Adipose tissue (tissue), 3 donors: ENCODE measurements around the gene RACGAP1. TPM values are rescaled to one million over a fixed set of nuclear protein-coding genes. Genes with fewer than 3 reads are reported as not detected.

Experiments
- H3K27ac ChIP-seq: one replicate; pipeline ENCODE4 v1.5.1; 2013; ENCODE audit warnings: low read depth, low read length
- WGBS, 3 donors: extraction: QIAGEN DNeasy Blood & Tissue Kit; methylation state at CpG; one replicate each; pipeline ENCODE4 v1.1.7; 2013; 5-methylcytosine and 5-hydroxymethylcytosine counted together
- polyA plus RNA-seq, 3 donors: library from polyadenylated mRNA; stranded (reverse); fragments of 200-250 nt; gene quantifications; one replicate each; pipeline ENCODE4 v1.2.3, GENCODE V29; 2013
- donor health status: healthy with polysubstance abuse.
- donor health status: Bipolar disorder and iron deficiency.
- donor health status: healthy.

Gene RACGAP1
- polyA plus RNA-seq, 3 donors, result 1.8 to 5.4 (median 3.0) TPM

- no peak overlapping the region for H3K27ac ChIP-seq
- 83 to 100% (median 91%) methylated on average over 1 of the region's 1 CpG for WGBS, 3 donors
These were observed 85.6 kb downstream of the RACGAP1 start for GRCh38 chr12:49939707-49940106.

- no peak overlapping the region for H3K27ac ChIP-seq
These were observed 86.0 kb downstream of the RACGAP1 start for GRCh38 chr12:49939307-49939706.

Other genes starting within 250 kb of the RACGAP1 start
- gene NCKAP5L, start 197.1 kb downstream of the RACGAP1 start, polyA plus RNA-seq, result 10 to 100 TPM in 2 of 3 donors, 1 to 10 TPM in 1; 4.1 to 17.4 (median 11.6) TPM
- gene BCDIN3D, start 182.4 kb downstream of the RACGAP1 start, polyA plus RNA-seq, result 1 to 10 TPM; 1.6 to 3.2 (median 1.9) TPM
- gene FAIM2, start 121.6 kb downstream of the RACGAP1 start, polyA plus RNA-seq, result 1 to 10 TPM in 1 of 3 donors, under 1 TPM in 2; 0.19 to 6.0 (median 0.53) TPM
- under 1 TPM in 1 of 3 donors, not detected in 2; 0.06 TPM for gene AQP2, start 74.8 kb downstream of the RACGAP1 start, polyA plus RNA-seq
- under 1 TPM; 0.34 to 0.98 (median 0.76) TPM for gene AQP5, start 63.6 kb downstream of the RACGAP1 start, polyA plus RNA-seq
- gene AQP6, start 52.5 kb downstream of the RACGAP1 start, polyA plus RNA-seq, result 1 to 10 TPM in 1 of 3 donors, under 1 TPM in 2; 0.06 to 1.7 (median 0.06) TPM
- 1 to 10 TPM in 1 of 3 donors, under 1 TPM in 2; 0.38 to 5.4 (median 0.65) TPM for gene ASIC1, start 32.1 kb upstream of the RACGAP1 start, polyA plus RNA-seq
- 10 to 100 TPM; 15.8 to 38.4 (median 17.9) TPM for gene SMARCD1, start 59.8 kb upstream of the RACGAP1 start, polyA plus RNA-seq
- 1,000 to 10,000 TPM in 1 of 3 donors, 100 to 1,000 TPM in 2; 119 to 1,308 (median 222) TPM for gene GPD1, start 78.5 kb upstream of the RACGAP1 start, polyA plus RNA-seq
- gene COX14, start 86.7 kb upstream of the RACGAP1 start, polyA plus RNA-seq, result 100 to 1,000 TPM in 2 of 3 donors, 10 to 100 TPM in 1; 57.4 to 174 (median 134) TPM
- 10 to 100 TPM; 17.0 to 26.1 (median 24.9) TPM for gene CERS5, start 141.9 kb upstream of the RACGAP1 start, polyA plus RNA-seq